ENCODE results near the gene HDAC7.

HDAC7 gene

DNA sequence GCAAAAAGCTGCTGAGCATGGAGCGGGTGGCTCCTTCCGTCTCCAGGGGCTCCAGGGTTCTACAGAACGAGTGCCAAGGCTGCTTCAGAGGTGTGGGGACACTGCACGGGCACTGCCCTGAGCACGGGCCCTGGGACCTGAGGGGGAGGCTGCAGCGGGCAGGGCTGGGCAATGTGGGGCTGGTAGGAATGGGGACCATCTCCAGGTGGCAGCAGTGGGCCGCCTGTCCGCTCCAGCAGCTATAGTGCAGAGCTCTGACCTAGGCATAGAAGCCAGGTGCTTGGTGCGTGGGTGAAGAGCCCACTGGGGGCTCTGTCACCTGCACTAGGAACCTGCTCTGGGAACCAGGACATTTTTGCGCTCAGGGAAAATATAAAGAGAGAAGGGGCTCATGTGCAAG, 22.3 kb downstream of the HDAC7 start:
- FAIRE-seq: no peak
- DNase-seq (ENCODE audit: low spot score): no peak

DNA sequence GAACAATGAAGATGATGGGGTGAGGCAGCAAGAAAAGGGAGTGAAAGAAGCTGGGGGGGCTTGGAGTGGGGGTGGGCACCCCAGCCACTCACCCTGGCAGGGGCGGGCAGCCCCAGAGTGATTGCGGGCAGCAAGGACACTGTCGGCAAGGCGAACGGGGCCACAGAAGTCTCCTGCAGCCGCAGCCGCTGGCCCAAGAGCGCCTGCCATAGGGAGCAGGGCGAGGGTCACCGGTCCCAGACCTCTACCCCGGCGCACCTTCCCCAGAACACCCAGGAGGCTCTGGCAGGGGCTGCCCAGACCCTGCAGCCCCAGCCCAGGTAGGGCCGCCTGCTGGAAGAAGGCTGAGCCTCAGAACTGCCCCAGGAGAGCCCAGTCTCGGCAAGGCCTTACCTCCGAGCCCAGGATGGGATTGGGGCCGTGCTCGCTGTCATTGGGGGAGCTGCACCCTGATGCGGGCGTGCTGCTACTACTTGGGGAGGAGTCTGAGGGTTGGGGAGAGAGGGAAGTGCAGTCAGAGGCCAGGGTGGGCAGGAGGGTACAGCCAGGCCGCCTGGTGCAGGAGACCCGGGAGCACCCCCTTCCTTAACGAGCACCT, 23.8 kb downstream of the HDAC7 start:
- FAIRE-seq: no peak

DNA sequence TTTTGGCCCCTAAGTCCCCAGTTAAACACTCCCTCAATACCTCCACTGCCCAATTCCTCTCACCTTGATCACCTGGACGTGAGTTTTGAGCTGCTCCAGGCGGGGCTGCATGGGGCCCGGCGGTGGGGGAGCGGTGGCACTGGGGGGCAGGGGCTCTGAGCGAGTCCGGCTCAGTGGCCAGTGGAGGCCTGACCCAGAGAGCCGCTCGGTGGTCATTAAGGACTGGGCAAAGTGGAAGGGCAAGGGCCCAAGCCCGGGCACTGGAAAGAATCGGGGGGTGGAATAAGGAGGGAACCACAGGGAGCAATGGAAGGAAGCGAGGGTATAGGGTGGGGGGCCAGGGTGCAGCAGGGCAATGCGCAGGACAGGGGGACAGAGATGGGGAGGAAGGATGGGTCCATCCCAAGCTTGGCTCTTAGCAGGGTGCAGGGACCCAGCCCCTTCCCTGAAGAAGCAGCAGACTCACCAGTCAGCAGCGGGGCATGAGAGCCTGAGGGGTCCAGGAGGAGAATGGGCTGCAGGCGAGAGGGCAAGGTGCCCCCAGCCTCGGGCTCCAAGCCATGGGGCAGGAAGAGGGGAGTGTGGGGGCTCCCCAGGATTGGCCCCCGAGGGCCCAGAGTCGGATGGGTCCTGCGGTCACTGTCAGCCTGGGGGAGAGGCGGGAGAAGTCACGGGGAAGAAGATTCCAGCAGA, 24.4 kb downstream of the HDAC7 start:
- no peak for FAIRE-seq
- no peak for DNase-seq (ENCODE audit: low spot score)

More for the DNA sequence above, 23.8 kb downstream of the HDAC7 start:
- no peak for DNase-seq (ENCODE audit: low spot score)

DNA sequence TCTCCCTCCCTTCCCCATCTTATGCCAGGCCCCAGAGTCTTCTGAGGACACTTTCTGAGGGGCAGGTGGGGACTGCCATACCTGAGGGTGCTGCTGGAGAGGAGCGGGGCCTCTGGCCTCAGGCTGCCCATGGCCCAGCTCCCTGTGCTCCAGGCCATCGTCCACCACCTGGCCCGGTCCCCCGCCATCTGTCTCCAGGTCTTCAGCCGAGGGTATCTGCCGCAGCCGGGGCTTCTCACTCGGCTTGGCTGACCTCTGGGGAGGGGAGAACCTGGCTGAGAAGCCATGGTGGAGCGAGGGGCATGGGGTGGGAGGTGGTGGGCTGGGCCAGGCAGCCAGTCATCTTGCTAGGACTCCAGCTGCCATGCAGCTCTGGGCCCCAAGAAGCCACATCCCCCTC, 25.0 kb downstream of the HDAC7 start:
- DNase-seq (ENCODE audit: low spot score) (no peak), FAIRE-seq (no peak)

DNA sequence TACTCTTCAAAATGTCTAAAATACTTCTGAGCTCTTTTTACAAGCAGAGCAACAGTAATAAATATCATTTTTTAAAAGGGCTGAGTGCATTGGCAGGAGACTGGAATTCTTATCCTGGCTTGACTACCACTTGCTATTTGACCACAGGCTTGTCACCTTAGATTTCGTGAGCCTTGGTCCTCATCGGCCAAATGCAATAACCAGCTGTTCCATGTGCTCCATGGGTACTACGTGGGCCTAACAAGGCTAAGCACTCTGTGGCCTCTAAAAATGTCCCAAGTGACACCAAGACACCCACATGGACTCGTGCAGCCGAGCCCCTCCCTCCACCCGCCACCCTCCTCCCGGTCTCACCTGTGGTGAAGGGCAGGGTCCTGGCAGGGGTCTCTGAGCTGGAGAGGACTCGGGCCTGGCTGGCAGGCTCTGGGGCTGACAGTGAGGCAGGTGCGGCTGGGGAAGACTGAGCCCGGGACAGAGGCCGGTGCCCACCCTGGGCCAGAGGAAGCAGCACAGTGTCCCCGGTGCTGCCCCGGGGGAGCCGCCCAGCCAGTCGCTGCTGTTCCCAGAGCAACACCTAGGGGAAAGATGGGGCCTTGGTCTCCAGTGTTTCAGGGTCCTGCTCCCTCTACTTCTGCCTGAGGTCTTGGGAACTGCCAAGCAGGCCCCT, 26.6 kb downstream of the HDAC7 start:
- DNase-seq (ENCODE audit: low spot score) (no peak), FAIRE-seq (no peak)

DNA sequence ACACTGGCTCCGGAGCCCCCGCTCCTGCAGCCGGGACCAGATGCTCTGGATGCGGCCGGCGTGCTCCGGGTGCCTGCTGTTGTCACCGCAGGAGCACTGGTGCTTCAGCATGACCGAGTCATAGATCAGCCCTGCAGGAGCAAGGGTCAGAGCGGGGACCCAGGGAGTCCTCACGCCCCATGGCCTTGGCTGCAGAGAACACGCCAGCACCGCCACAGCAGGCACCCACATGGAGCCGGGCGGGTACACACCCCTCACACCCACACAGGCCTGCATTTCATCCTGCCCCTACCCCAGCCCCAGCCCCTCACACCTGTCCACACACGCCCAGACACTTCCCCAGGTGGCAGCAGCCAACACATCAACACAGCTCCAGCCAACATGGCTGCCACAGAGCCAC, 27.8 kb downstream of the HDAC7 start:
- DNase-seq (ENCODE audit: low spot score): no peak
- no peak for FAIRE-seq

DNA sequence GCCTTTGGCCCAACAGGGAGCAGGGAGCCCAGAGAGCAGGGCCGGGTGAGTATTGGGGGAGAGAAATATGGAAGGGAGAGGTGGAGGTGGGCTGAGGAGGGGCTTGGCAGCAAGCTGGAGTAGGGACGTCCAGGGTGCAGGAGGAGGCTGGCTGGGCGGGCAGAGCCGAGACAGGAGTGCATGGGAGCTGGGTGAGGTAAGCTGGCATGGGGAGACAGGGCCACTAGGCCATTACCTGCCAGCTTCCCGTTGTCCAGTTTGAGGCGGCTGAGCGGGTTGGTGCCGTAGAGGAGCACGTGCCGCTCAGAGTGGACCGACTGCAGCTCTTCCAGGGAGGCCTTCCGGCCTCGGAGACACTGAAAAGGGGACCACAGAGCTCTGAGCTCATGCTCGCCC, 28.4 kb downstream of the HDAC7 start:
- DNase-seq (ENCODE audit: low spot score) (no peak), FAIRE-seq (no peak)

DNA sequence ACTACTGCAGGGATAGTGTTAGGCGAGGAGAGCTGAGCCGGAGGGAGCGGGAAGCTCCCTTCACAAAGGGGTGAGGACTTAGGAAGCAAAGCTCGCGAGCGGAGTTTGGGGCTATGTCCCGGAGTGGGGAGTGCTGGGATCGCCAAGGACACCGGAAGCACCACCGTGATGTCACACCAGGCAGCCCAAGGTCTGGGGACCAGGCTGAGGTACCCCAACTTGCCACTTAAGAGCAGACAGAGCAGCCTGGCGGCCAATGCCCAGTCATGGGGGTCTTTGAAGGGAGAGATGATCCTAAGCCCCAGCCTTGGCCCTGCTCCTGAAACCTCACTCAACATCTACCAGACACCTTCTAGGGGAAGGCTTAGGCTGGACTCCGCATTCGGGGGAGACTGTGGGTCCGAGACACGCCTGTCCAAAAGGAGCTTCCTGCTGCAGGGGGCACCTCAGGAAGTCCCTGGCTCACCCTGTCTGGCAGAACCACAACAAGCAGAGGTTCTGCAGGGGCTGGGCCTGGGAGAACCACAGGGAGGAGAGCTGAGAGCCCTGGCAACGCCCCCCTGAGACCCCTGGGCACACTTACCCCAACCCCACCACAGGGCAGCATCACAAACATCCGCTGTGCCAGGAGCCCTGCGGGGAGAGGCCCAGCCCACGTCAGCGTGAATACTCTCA, 28.9 kb downstream of the HDAC7 start:
- FAIRE-seq: no peak
- no peak for DNase-seq (ENCODE audit: low spot score)

DNA sequence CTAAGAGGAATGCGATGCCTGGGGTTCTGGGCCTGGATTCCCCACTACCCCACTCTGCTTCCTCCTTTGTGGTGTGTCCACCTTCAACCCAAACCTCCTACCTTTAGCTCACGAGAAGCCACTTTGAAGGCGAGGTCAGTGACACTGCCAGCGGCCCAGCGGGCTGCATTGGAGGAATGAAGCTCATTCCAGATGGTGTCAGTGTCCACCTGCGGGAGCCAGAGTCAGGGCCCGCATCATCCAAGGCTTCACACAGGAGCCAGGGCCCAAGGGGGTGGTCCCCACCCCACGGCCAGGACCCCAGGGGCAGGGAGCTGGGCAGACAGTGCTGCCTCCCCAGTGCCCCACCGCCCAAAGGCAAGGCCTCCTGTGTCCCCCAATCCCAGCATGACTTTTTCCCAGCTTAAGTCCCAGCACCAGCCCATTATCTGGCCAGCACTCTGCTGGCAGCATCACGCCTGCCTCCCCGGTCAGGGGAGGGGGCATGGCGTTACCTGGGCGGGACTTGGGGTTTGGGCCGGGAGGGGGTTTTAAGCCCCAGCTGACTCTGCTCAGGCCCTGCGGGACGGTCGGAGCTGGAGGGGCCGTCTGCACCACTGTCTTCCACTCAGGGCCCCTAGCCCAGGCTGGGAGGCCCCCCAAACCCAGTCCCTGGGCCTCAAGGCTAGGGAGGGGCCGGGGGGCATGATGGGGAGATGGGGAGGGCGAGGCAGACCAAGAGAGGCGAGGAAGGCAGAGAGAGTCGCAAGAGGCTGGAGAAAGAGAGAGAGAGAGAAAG, 29.8 kb downstream of the HDAC7 start:
- FAIRE-seq: no peak
- no peak for DNase-seq (ENCODE audit: low spot score)

DNA sequence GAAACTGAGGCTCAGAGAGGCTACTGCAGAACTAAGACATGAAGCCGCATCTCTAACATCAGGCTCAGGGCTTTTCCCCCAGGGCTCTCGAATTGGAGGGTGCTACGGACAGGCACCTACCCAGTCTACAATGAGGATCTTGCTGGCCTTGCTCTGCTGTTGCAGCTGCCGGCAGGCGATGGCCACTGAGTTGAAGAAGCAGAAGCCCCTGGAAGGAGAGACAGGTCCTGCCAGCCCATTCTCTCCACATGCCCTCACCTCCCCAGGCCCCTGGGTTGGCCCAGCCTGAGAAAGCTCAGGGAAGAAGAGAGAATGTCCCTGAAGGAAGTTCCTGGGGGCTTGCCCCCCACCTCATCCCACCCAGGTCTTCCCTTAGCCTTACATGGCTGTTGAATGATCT, 30.6 kb downstream of the HDAC7 start:
- FAIRE-seq (no peak), DNase-seq (ENCODE audit: low spot score) (no peak)

DNA sequence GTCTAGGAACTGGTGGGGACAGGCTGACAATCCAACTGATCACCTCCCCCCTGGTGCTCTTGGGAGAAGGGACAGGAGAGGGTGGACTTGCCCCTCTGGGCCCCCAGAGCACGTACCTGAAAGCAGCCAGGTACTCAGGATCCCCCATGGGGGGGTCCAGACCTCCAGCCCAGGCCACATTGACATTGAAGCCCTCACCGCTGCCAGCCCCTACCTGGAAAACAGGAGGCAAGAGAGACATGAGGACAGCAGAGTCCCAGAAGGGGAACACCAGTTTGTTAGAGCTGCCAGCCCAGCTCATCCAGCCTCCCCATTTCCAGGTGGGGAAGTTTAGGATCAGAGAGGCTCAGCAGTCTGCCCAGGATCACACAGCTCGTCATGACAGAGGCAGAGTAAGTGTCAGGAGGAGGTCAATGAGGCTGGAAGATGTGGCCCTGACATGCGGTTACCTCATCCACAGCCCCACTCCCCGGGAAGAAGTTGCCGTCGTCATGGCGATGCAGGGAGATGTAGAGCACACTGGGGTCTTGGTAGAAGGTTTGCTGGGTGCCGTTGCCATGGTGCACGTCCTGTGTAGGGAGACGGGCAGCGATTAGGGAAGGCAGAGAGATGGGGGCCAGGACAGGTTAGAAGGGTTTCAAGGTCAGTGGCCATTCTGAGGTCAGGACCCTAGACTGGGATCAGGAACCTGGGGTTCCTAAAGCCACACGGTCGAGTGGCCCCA, 31.9 kb downstream of the HDAC7 start:
- no peak for DNase-seq (ENCODE audit: low spot score)
- no peak for FAIRE-seq

DNA sequence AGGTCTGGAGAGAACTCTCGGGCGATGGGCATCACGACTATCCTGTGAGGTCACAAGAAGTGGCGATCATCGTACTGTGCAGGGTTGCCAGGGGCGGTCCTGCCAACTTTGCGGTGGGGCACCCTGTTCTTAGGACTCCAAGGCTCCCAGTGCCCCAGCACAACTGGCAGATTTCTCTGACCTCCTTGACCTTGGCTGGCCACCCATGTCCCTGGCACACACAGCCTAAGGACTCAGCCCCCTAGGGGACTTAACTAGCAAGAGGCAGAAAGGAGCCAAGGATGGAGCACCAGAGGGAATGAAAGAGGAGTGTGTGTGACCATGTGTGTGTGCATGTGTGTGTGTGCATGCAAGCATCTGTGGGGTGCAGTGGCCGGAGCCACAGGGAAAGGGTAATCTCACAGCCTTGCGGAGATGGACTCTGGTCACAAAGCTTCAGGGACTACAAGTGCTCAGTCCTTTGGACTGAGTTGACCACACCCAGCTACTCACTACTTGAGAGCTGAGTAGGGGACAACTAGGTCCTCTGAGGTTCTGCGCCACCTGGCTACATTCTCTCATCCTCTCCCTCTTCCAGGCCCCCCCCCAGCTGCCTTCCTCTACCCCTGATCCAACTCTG, 32.9 kb downstream of the HDAC7 start:
- DNase-seq (ENCODE audit: low spot score) (no peak), FAIRE-seq (no peak)

DNA sequence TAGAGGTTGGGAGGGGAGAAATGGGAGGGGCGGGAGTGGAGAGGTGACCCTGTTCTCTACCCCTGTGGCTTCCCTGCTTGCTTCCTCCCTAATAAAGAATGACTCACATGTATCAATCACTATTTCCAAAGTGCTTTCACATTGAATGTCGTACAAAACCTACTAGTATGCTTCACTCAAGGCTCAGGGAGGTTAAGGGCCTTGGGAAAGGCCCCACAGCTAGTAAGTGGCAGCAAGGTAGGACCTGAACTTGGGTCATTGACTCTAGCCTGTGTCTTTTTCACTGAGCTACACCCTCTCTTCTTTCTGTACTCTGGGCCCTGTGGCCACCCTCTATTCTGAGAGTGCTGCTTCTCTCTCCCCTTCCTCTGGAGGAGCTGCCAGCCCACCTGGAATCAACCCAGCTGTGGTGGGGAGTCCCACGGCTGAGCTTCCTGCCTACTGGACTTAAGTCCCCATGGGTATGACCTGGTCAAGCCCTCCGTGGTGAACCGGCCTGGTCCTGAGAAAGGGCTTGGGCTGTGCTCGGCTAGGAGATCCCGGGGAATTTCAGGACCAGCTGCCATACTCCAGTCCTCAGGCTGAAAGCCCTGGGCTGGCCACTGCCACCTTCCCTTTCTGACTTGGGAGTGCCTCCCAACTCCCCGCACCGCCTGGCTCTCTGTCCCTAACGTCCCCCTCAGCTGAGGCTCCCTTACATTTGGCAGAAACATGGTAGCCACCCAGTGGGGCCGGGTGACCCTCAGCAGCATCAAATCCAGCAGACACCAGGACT, 33.6 kb downstream of the HDAC7 start:
- no peak for FAIRE-seq
- DNase-seq (ENCODE audit: low spot score): no peak

DNA sequence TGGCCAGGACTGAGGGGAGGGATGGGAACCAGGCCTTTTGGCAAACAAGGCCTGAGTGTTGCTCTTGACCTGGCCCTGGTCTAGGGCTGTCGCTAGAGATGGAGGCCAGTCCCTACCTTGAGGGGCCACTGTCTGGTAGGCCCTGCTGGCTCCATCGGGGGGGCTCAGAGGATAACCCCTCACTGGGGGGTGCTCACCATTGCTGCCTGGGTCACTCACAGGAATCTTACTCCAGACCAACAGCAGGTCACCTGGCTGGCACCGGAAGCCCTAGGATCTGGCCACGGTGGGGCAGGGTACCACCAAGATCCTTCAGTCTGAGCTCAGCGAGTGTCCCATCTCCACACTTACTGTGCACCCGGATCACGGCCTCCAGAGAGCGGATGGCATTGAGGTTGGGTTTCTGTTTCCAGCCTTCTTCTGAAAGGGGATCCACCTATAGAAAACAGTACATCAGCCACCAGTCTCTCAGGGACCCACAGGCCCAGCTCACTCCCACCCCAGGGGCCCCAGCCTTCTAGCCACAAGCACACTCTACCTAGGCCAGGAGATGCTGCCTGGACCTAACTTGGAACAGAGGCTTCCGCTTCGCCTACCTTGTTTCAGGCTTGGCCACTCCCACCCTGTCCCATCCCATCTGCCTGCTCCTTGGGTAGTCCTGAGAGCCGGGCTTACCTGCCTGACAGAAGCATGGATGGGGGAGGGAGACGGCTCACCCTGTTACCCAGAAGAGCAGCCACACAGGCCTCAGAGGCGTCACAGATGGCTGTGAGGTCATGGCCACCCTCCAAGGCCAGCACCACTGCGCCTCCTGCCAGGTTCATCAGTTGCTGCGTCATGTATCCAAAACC, 34.4 kb downstream of the HDAC7 start:
- no peak for DNase-seq (ENCODE audit: low spot score)
- FAIRE-seq: no peak

DNA sequence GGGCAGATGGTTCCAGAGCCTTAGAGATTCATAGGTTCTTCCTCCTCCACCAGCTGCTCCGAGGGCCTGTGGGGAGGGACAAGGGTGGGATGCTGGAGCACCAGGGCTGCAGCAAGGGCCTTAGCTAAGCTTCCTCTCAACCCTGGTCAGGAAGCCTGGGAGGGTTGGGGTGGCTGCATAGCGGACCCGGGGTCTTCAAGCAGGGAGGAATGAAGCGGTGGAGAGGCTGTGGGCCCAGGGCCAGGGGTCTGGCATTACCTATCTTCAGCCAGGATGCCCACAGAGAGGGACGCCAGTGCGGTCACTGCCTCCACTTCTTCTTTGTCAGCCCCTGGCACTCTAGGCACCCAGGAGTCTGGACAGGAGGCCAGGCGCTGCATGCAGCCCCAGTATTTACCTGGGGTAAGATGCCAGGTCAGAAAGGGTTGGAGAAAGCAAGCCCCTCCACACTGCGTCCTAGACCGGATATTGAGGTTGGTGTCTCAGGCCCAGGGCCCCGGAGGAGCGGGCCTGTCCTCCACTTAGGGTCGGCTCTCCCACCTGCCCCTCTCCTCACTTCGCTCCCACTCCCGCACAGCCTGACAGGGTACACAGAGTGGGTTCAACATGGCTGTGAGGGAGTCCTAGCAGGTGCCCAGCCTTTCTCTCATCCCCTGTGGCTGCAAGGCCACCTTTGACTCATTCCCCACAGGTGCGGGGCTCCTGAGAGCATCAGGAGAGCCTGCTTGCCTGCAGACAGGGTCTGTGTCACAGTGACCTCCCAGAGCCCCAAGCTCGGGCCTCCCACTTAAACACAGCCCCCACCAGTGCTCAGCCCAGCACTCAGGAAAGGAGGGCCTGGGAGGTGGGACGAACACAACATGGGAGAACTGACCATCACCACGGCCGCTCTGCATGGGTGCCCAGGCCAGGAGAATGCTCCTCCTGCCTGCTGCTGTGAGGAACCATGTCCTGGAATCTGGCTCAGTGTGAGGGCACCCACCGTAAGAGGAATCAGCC, 35.6 kb downstream of the HDAC7 start:
- DNase-seq (ENCODE audit: low spot score): no peak
- no peak for FAIRE-seq

DNA sequence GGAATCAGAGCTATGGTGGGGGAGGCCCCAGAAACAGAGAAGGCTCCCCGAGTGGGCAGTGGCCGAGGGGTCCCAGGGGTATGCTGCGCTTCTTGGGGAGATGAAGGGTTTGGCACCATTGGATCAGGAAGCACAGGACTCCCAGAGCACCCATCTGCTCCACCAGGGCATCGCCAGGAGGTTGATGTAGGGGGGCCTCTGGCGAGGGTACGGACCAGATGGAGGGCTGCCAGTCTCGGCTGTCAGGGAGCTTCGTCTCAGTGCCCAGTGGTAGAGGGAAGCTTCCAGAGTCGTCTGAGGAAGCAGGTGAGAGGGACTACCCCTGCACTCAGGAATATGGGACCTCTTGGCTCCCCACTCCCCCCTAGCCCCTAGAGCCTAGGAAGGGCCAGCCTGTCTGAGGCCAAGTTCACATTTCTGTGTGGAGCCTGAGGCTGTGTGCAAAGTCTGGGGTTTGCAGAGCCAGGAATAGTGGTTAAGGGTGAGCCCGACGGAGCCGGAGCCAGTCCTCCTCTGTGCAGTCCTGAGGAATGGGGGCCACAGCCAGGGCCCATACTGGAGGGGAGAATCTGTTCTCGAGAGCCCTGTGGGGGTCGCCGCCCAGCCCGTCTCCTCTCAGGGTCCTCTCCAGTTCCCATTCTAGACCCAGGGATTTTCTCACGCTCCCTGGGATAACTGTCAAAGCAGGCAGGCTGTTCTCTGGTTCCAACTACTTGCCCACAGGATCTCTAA, 36.5 kb downstream of the HDAC7 start:
- FAIRE-seq: no peak
- DNase-seq (ENCODE audit: low spot score): no peak

DNA sequence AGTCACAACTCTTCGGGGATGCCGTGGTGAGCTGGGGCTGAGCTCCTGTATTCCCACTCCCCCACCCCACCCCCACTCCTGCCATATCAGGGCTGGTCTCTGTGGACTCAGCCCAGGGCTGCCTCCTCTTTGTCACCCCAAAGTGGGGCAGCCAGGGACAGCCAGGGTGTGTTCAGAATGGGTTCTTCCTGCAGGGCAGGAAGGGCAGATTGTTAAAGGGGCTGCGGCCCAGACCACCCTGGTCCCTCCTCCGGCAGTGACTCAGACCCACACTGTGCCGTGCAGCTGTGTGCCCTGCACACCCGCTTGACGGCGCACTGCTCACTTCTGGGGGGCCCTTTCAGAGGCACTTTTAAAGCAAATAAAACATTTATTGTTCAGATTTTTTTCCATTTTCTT, 37.3 kb downstream of the HDAC7 start:
- FAIRE-seq (no peak), DNase-seq (ENCODE audit: low spot score) (no peak)

All from urothelium cell line (cell line).